ENCODE measurements around the gene P2RX3. TPM values are rescaled to one million over a fixed set of nuclear protein-coding genes. Genes with fewer than 3 reads are reported as not detected.
A peak's percentile ranks its signal among the peaks of the same experiment; 100 is the strongest.
"Not testable (repeated sequence)": the region's sequence is repeated elsewhere in the genome, so short reads cannot be mapped to it uniquely, and the experiment has no call there.

Gene P2RX3
- not detected in 2 replicates for total RNA-seq (2012; rRNA removed)

- Histone ChIP-seq H3K9me3 (replicated peaks; ENCODE audit: low read length) (no peaks in the 10 kb centered on the region), H3K9ac (ENCODE audit: low read depth, low read length) (no peak within 1 kb of the TSS), H3K36me3 (ENCODE audit: insufficient read depth, low read length) (peaks cover 12% of the 10 kb centered on the region), H3K4me1 (ENCODE audit: control insufficient read depth, insufficient read depth, low read length) (peaks cover 18% of the 10 kb centered on the region), H3K4me3 (ENCODE audit: low read length) (no peak within 1 kb of the TSS), H3K27me3 (ENCODE audit: control insufficient read depth, insufficient read depth, low read length) (peaks cover 26% of the 10 kb centered on the region), H3K4me2 (ENCODE audit: low read length) (no peak within 1 kb of the TSS)
These were observed at the start of gene P2RX3 for GRCh38 chr11:57338142-57338541. Gene P2RX3 (plus strand): TSS chr11:57338352. CDS start chr11:57338551, 199 bp downstream.

GRCh38 chr11:57288771-57289579, 49.2 kb upstream of the P2RX3 start:
- H3K36me3 ChIP-seq (ENCODE audit: insufficient read depth, low read length) = no peaks in the 10 kb centered on the region
- no peaks in the 10 kb centered on the region for H3K27me3 ChIP-seq (ENCODE audit: control insufficient read depth, insufficient read depth, low read length)
- H3K4me3 ChIP-seq (ENCODE audit: low read length) = peak overlapping the region; percentile 33
- H3K9ac ChIP-seq (ENCODE audit: low read depth, low read length) = peak overlapping the region; percentile 70
- H3K9me3 ChIP-seq (replicated peaks; ENCODE audit: low read length) = no peaks in the 10 kb centered on the region
- peaks cover 45% of the 10 kb centered on the region for H3K4me1 ChIP-seq (ENCODE audit: control insufficient read depth, insufficient read depth, low read length)
- H3K4me2 ChIP-seq (ENCODE audit: low read length) = peak overlapping the region; percentile 65

- H3K9me3 ChIP-seq (replicated peaks; ENCODE audit: low read length) = no peaks in the 10 kb centered on the region
- no peaks in the 10 kb centered on the region for H3K27me3 ChIP-seq (ENCODE audit: control insufficient read depth, insufficient read depth, low read length)
- H3K36me3 ChIP-seq (ENCODE audit: insufficient read depth, low read length) = no peaks in the 10 kb centered on the region
- H3K9ac ChIP-seq (ENCODE audit: low read depth, low read length) = no peak overlapping the region
- peaks cover 58% of the 10 kb centered on the region for H3K4me1 ChIP-seq (ENCODE audit: control insufficient read depth, insufficient read depth, low read length)
- H3K4me2 ChIP-seq (ENCODE audit: low read length) = peak overlapping the region; percentile 16
- no peak overlapping the region for H3K4me3 ChIP-seq (ENCODE audit: low read length)
These were observed 47.9 kb upstream of the P2RX3 start for GRCh38 chr11:57290288-57290687.

GRCh38 chr11:57294225-57295131, 43.7 kb upstream of the P2RX3 start:
- H3K4me3 ChIP-seq (ENCODE audit: low read length) = no peak overlapping the region

GRCh38 chr11:57296205-57296604, 41.9 kb upstream of the P2RX3 start:
- not testable (repeated sequence) for H3K9me3 ChIP-seq (replicated peaks; ENCODE audit: low read length); H3K27me3 ChIP-seq (ENCODE audit: control insufficient read depth, insufficient read depth, low read length); H3K4me2 ChIP-seq (ENCODE audit: low read length); H3K4me3 ChIP-seq (ENCODE audit: low read length); H3K9ac ChIP-seq (ENCODE audit: low read depth, low read length)
- Histone ChIP-seq H3K4me1 (ENCODE audit: control insufficient read depth, insufficient read depth, low read length) (peaks cover 31% of the 10 kb centered on the region), H3K36me3 (ENCODE audit: insufficient read depth, low read length) (peaks cover 39% of the 10 kb centered on the region)

More at GRCh38 chr11:57294225-57295131, 43.7 kb upstream of the P2RX3 start:
- H3K36me3 ChIP-seq (ENCODE audit: insufficient read depth, low read length) = peaks cover 22% of the 10 kb centered on the region
- H3K9ac ChIP-seq (ENCODE audit: low read depth, low read length) = peak overlapping the region; percentile 14
- H3K27me3 ChIP-seq (ENCODE audit: control insufficient read depth, insufficient read depth, low read length) = no peaks in the 10 kb centered on the region
- peaks cover 45% of the 10 kb centered on the region for H3K4me1 ChIP-seq (ENCODE audit: control insufficient read depth, insufficient read depth, low read length)
- no peaks in the 10 kb centered on the region for H3K9me3 ChIP-seq (replicated peaks; ENCODE audit: low read length)
- H3K4me2 ChIP-seq (ENCODE audit: low read length) = peak overlapping the region; percentile 10

GRCh38 chr11:57297221-57297620, 40.9 kb upstream of the P2RX3 start:
- Histone ChIP-seq H3K9ac (ENCODE audit: low read depth, low read length) (no peak overlapping the region), H3K9me3 (replicated peaks; ENCODE audit: low read length) (no peaks in the 10 kb centered on the region), H3K4me3 (ENCODE audit: low read length) (no peak overlapping the region), H3K36me3 (ENCODE audit: insufficient read depth, low read length) (peaks cover 50% of the 10 kb centered on the region), H3K4me2 (ENCODE audit: low read length) (no peak overlapping the region), H3K27me3 (ENCODE audit: control insufficient read depth, insufficient read depth, low read length) (no peaks in the 10 kb centered on the region), H3K4me1 (ENCODE audit: control insufficient read depth, insufficient read depth, low read length) (peaks cover 31% of the 10 kb centered on the region)

- Histone ChIP-seq H3K4me3 (ENCODE audit: low read length) (no peak overlapping the region), H3K36me3 (ENCODE audit: insufficient read depth, low read length) (peaks cover 63% of the 10 kb centered on the region), H3K9ac (ENCODE audit: low read depth, low read length) (no peak overlapping the region), H3K27me3 (ENCODE audit: control insufficient read depth, insufficient read depth, low read length) (no peaks in the 10 kb centered on the region), H3K4me2 (ENCODE audit: low read length) (no peak overlapping the region), H3K4me1 (ENCODE audit: control insufficient read depth, insufficient read depth, low read length) (peaks cover 24% of the 10 kb centered on the region), H3K9me3 (replicated peaks; ENCODE audit: low read length) (no peaks in the 10 kb centered on the region)
These were observed 38.9 kb upstream of the P2RX3 start for GRCh38 chr11:57299150-57299737.

GRCh38 chr11:57300785-57301184, 37.4 kb upstream of the P2RX3 start:
- Histone ChIP-seq H3K9me3 (replicated peaks; ENCODE audit: low read length) (no peaks in the 10 kb centered on the region), H3K36me3 (ENCODE audit: insufficient read depth, low read length) (peaks cover 74% of the 10 kb centered on the region), H3K27me3 (ENCODE audit: control insufficient read depth, insufficient read depth, low read length) (no peaks in the 10 kb centered on the region), H3K4me1 (ENCODE audit: control insufficient read depth, insufficient read depth, low read length) (peaks cover 25% of the 10 kb centered on the region), H3K4me2 (ENCODE audit: low read length) (no peak overlapping the region), H3K4me3 (ENCODE audit: low read length) (no peak overlapping the region), H3K9ac (ENCODE audit: low read depth, low read length) (no peak overlapping the region)

- H3K36me3 ChIP-seq (ENCODE audit: insufficient read depth, low read length) = peaks cover 77% of the 10 kb centered on the region
- H3K4me3 ChIP-seq (ENCODE audit: low read length) = no peak overlapping the region
- no peak overlapping the region for H3K9ac ChIP-seq (ENCODE audit: low read depth, low read length)
- no peak overlapping the region for H3K4me2 ChIP-seq (ENCODE audit: low read length)
- H3K27me3 ChIP-seq (ENCODE audit: control insufficient read depth, insufficient read depth, low read length) = no peaks in the 10 kb centered on the region
- H3K4me1 ChIP-seq (ENCODE audit: control insufficient read depth, insufficient read depth, low read length) = peaks cover 34% of the 10 kb centered on the region
- no peaks in the 10 kb centered on the region for H3K9me3 ChIP-seq (replicated peaks; ENCODE audit: low read length)
These were observed 36.3 kb upstream of the P2RX3 start for GRCh38 chr11:57301711-57302423.

- no peaks in the 10 kb centered on the region for H3K9me3 ChIP-seq (replicated peaks; ENCODE audit: low read length)
These were observed 35.7 kb upstream of the P2RX3 start for GRCh38 chr11:57302489-57302888.

More at GRCh38 chr11:57302489-57302888, 35.7 kb upstream of the P2RX3 start:
- Histone ChIP-seq H3K4me3 (ENCODE audit: low read length) (no peak overlapping the region), H3K4me1 (ENCODE audit: control insufficient read depth, insufficient read depth, low read length) (peaks cover 40% of the 10 kb centered on the region), H3K4me2 (ENCODE audit: low read length) (no peak overlapping the region), H3K9ac (ENCODE audit: low read depth, low read length) (no peak overlapping the region), H3K36me3 (ENCODE audit: insufficient read depth, low read length) (peaks cover 78% of the 10 kb centered on the region), H3K27me3 (ENCODE audit: control insufficient read depth, insufficient read depth, low read length) (no peaks in the 10 kb centered on the region)

Data from skeletal muscle satellite cell (primary cell).